Raji (cell line): ENCODE measurements around the gene XAGE2.

Experiments used
- POLR2A ChIP-seq: IDR thresholded peaks from 2 replicates; pipeline ENCODE4 v1.6.1; 2011; ENCODE audit warnings: low read depth, low read length, control low read depth; ENCODE audit not compliant: insufficient read depth

XAGE2 gene

GRCh38 chrX:52415304-52415703 is 46.5 kb downstream of the XAGE2 start:
- no peak for TF ChIP-seq POLR2A

DNA sequence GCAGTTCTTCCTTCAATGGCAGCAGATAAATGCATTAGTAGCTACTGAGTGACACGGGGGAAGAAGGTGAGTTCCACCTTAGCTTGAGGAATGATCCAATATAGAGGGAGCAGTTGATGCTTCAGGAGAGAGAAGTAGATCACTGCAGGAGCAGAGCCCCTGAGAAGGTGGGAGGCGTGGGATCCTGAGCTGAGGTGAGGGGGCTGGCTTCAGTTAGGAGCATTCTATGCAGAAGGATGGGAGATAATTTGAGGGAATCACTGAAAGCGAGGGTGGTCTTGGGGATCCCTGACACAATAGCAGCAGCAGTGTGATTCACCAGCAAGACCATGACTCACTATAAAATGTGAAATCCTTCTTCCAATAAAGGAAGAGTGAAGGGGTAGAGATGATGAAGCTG is 48.0 kb downstream of the XAGE2 start:
- TF ChIP-seq POLR2A = no peak

GRCh38 chrX:52420824-52421443 is 52.1 kb downstream of the XAGE2 start:
- no peak for TF ChIP-seq POLR2A

- TF ChIP-seq POLR2A = no peak
Observed at GRCh38 chrX:52422884-52423283, 54.1 kb downstream of the XAGE2 start.

DNA sequence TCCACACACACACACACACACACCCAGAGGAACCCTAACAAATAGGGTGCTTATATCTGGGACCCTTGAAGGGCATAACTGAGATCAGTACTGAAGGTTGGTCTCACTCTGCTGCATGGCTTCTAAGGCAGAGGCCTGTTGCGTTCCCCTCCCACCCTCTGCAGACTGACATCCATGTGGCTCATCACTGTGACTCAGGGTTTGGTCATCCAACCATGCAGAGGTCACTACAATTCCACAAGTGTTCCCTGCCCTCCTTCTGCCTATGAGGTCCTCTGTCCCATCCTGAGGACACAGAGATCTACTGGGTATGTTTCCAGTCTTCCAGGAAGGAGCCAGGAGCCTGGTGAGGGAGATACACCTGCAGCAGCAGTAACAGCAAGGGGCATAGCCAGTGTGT is 55.8 kb downstream of the XAGE2 start:
- no peak for TF ChIP-seq POLR2A
